ENCODE measurements around the gene BCAP31. TPM values are rescaled to one million over a fixed set of nuclear protein-coding genes. Genes with fewer than 3 reads are reported as not detected.
A peak's percentile ranks its signal among the peaks of the same experiment; 100 is the strongest.

Gene BCAP31
- total RNA-seq, 2 experiments from 2014 or later, result 43.0 to 72.0 TPM

DNA sequence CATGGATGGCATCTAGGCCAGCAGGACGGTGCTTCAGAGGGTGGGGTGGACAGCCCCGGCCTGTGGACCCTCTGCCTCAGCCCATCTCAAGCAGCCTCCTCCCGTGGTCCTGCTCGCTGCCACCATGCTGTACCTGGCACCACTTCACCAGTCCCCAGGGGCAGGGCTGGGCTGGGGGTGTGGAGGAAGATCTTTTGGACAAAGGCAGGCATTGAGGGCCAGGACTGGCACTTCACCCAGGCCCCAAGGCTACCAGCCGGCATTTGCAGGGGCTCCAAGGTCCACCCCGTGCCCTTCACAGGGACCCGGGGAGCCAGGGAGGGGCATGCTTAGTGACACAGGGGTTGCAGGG, 40.6 kb upstream of the BCAP31 start:
- Histone ChIP-seq H3K9me3 (ENCODE audit: low read length) (no peaks in the 10 kb centered on the region), H3K4me2 (ENCODE audit: low read length) (no peak overlapping the region)

DNA sequence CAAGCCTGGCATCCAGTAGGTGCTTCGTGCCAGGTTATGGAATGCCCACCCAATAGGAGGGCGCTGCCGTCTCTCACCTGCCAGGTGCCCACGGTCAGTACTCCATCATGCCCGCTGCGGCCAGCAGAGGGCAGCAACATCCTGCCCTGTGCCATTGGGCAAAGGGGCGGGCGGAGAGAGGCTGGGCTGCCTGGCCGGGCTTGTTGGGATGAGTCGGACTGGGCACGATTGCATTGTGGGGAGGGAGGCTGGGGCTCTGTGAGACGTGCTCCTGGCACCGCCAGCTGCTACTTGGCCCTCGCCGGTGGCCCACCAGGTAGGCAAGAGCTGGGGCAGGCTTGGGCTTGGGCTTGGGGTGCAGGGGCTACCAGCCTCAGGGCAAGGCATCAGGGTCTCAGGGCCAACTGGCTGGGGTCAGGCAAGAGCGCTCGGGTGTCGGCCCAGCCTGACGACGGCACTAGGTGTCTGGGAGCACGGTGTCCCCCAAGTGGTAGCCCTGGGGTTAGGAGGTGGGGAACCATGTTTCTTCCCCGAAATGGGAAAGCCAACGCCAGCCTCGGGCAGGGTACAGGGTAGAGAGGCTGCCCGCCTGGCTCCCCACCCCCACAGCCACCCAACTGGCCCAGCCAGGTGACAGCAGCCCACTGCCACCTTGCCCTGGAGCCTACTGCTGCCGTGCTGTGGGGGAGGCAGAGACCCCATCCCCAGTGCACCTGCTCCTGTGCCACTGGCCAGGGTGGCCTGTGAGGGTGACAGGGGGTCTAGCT, 40.0 kb upstream of the BCAP31 start, which contains the start of gene PLXNB3:
Gene PLXNB3, plus strand, starts transcription at position 261 of the 767 bp plus-strand sequence. CDS start 1,287 bp downstream, outside the sequence.
- no peak within 1 kb of the TSS for H2AFZ ChIP-seq (ENCODE audit: low read length)
- peaks cover 6% of the 10 kb centered on the region for H3K4me1 ChIP-seq (ENCODE audit: insufficient read depth, low read length, poor library complexity, severe bottlenecking)
- CTCF ChIA-PET (ENCODE audit: unreplicated experiment), result no interaction called here
- H3K9me3 ChIP-seq (ENCODE audit: low read length), result no peaks in the 10 kb centered on the region
- no peak within 1 kb of the TSS for H3K4me2 ChIP-seq (ENCODE audit: low read length)
- no peak for TF ChIP-seq EZH2phosphoT487 (IDR thresholded peaks at IDR 0.05; ENCODE audit: borderline replicate concordance, low read depth, low read length)
- TF ChIP-seq, protein P1, sequence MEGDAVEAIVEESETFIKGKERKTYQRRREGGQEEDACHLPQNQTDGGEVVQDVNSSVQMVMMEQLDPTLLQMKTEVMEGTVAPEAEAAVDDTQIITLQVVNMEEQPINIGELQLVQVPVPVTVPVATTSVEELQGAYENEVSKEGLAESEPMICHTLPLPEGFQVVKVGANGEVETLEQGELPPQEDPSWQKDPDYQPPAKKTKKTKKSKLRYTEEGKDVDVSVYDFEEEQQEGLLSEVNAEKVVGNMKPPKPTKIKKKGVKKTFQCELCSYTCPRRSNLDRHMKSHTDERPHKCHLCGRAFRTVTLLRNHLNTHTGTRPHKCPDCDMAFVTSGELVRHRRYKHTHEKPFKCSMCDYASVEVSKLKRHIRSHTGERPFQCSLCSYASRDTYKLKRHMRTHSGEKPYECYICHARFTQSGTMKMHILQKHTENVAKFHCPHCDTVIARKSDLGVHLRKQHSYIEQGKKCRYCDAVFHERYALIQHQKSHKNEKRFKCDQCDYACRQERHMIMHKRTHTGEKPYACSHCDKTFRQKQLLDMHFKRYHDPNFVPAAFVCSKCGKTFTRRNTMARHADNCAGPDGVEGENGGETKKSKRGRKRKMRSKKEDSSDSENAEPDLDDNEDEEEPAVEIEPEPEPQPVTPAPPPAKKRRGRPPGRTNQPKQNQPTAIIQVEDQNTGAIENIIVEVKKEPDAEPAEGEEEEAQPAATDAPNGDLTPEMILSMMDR (conservative IDR thresholded peaks at IDR 0.05; ENCODE audit: low read length), result peak; percentile 78
- DNase-seq (ENCODE audit: low spot score), result peak; percentile 64
- no TSS peak for BruUV-seq (replicated peaks)
- no peaks in the 10 kb centered on the region for H3K9me2 ChIP-seq (ENCODE audit: insufficient read depth, low read length)
- intact Hi-C loops (cut with micrococcal nuclease; ENCODE audit: unreplicated experiment), result loop anchor here (1.0 to 10.0 kb wide), 4 partner anchors 71 to 183 kb away; partner anchors contain the start of genes PDZD4 and SLC6A8
- no peaks in the 10 kb centered on the region for H3K79me2 ChIP-seq (ENCODE audit: insufficient read depth, low read depth, low read length)
- H4K20me1 ChIP-seq (ENCODE audit: insufficient read depth, low read length), result no peaks in the 10 kb centered on the region
- no peak within 1 kb of the TSS for H3K4me3 ChIP-seq (ENCODE audit: low read depth, low read length, poor library complexity, severe bottlenecking)
- no peak within 1 kb of the TSS for H3K27ac ChIP-seq (ENCODE audit: low read depth, low read length, poor library complexity, severe bottlenecking)
- POLR2A ChIA-PET, result no interaction called here
- H3K36me3 ChIP-seq (ENCODE audit: insufficient read depth, low read length), result no peaks in the 10 kb centered on the region

More for the DNA sequence above, 40.6 kb upstream of the BCAP31 start:
- H2AFZ ChIP-seq (ENCODE audit: low read length), result no peak overlapping the region
- TF ChIP-seq, protein P1 (conservative IDR thresholded peaks at IDR 0.05; ENCODE audit: low read length), result no peak
- no peak for TF ChIP-seq EZH2phosphoT487 (IDR thresholded peaks at IDR 0.05; ENCODE audit: borderline replicate concordance, low read depth, low read length)
- POLR2A ChIA-PET, result no interaction called here
- no peaks in the 10 kb centered on the region for H3K36me3 ChIP-seq (ENCODE audit: insufficient read depth, low read length)
- H4K20me1 ChIP-seq (ENCODE audit: insufficient read depth, low read length), result no peaks in the 10 kb centered on the region
- H3K27ac ChIP-seq (ENCODE audit: low read depth, low read length, poor library complexity, severe bottlenecking), result no peak overlapping the region
- BruUV-seq (replicated peaks), result no TSS peak
- no peak overlapping the region for H3K4me3 ChIP-seq (ENCODE audit: low read depth, low read length, poor library complexity, severe bottlenecking)
- CTCF ChIA-PET (ENCODE audit: unreplicated experiment), result no interaction called here
- no peaks in the 10 kb centered on the region for H3K9me2 ChIP-seq (ENCODE audit: insufficient read depth, low read length)
- no peak for DNase-seq (ENCODE audit: low spot score)
- peaks cover 6% of the 10 kb centered on the region for H3K4me1 ChIP-seq (ENCODE audit: insufficient read depth, low read length, poor library complexity, severe bottlenecking)
- no peaks in the 10 kb centered on the region for H3K79me2 ChIP-seq (ENCODE audit: insufficient read depth, low read depth, low read length)
- intact Hi-C loops (cut with micrococcal nuclease; ENCODE audit: unreplicated experiment), result loop anchor here (1.0 to 10.0 kb wide), 4 partner anchors 70 to 183 kb away; partner anchors contain the start of genes PDZD4 and SLC6A8

Measured in OCI-LY7 (cell line).